Measurements from ENCODE around the gene TSPOAP1.

DNA sequence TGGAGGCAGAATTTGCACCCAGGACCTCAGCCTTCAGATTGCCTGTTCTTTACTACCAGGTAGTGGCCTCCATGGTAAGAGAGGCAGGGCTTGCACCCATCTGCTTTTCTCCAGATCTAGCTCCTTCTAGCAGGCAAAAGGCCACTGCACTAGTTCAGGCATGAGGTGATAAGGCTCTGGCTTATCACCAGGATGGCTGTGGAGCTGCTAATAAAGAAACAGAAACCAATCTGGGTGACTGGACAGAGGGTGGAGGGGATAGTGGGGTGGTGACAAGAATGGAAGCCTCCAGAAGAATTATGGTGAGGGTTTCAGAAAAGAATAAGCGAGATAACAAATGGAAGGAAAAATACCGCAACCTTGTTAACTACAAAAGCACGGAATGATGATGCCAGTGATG, 38.9 kb upstream of the TSPOAP1 start:
- no peak for TF ChIP-seq POLR2A (IDR thresholded peaks at IDR 0.05)
- TF ChIP-seq, protein P1, sequence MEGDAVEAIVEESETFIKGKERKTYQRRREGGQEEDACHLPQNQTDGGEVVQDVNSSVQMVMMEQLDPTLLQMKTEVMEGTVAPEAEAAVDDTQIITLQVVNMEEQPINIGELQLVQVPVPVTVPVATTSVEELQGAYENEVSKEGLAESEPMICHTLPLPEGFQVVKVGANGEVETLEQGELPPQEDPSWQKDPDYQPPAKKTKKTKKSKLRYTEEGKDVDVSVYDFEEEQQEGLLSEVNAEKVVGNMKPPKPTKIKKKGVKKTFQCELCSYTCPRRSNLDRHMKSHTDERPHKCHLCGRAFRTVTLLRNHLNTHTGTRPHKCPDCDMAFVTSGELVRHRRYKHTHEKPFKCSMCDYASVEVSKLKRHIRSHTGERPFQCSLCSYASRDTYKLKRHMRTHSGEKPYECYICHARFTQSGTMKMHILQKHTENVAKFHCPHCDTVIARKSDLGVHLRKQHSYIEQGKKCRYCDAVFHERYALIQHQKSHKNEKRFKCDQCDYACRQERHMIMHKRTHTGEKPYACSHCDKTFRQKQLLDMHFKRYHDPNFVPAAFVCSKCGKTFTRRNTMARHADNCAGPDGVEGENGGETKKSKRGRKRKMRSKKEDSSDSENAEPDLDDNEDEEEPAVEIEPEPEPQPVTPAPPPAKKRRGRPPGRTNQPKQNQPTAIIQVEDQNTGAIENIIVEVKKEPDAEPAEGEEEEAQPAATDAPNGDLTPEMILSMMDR (IDR thresholded peaks at IDR 0.05), result no peak
